H9 (cell line): ENCODE results near the gene MYO18B. TPM values are rescaled to one million over a fixed set of nuclear protein-coding genes. Genes with fewer than 3 reads are reported as not detected.

Experiments used
- DNase-seq: peaks from one replicate; pipeline ENCODE4 v3.0.0-alpha.2; 2017
- H2AFZ ChIP-seq: one replicate; pipeline ENCODE4 v1.6.1; 2013; ENCODE audit warnings: mild to moderate bottlenecking, low read length, control low read depth, moderate library complexity
- H2AK5ac ChIP-seq: 2 replicates; pipeline ENCODE4 v1.6.1; 2013; ENCODE audit warnings: low read length, control low read depth, mixed read lengths; ENCODE audit not compliant: insufficient read length
- H2BK120ac ChIP-seq: one replicate; pipeline ENCODE4 v1.6.1; 2013; ENCODE audit warnings: low read depth, mild to moderate bottlenecking, low read length, control low read depth, inconsistent platforms; ENCODE audit not compliant: poor library complexity, severe bottlenecking
- H2BK12ac ChIP-seq: 2 replicates; pipeline ENCODE4 v1.6.1; 2013; ENCODE audit warnings: low read length, control low read depth, mixed read lengths, low read depth; ENCODE audit not compliant: insufficient read length
- H2BK15ac ChIP-seq: 2 replicates; pipeline ENCODE4 v1.6.1; 2013; ENCODE audit warnings: low read depth, low read length, control low read depth
- H2BK20ac ChIP-seq: one replicate; pipeline ENCODE4 v1.6.1; 2013; ENCODE audit warnings: low read depth, mild to moderate bottlenecking, low read length, control low read depth, inconsistent platforms; ENCODE audit not compliant: poor library complexity, severe bottlenecking
- H2BK5ac ChIP-seq: 2 replicates; pipeline ENCODE4 v1.6.1; 2013; ENCODE audit warnings: low read length, control low read depth, mixed read lengths; ENCODE audit not compliant: insufficient read length
- H3K14ac ChIP-seq: 2 replicates; pipeline ENCODE4 v1.6.1; 2013; ENCODE audit warnings: low read length, control low read depth; ENCODE audit not compliant: insufficient read depth
- H3K18ac ChIP-seq: 2 replicates; pipeline ENCODE4 v1.6.1; 2013; ENCODE audit warnings: low read depth, mild to moderate bottlenecking, mixed read lengths, low read length, control low read depth; ENCODE audit not compliant: insufficient read length
- H3K23ac ChIP-seq: 2 replicates; pipeline ENCODE4 v1.6.1; 2013; ENCODE audit warnings: low read length, control low read depth, mixed read lengths, low read depth; ENCODE audit not compliant: insufficient read length
- H3K23me2 ChIP-seq: 2 replicates; pipeline ENCODE4 v1.6.1; 2013; ENCODE audit warnings: low read depth, mild to moderate bottlenecking, mixed read lengths, low read length, control low read depth; ENCODE audit not compliant: insufficient read length, poor library complexity, severe bottlenecking
- H3K27ac ChIP-seq: 2 replicates; pipeline ENCODE4 v1.5.1; 2013; ENCODE audit warnings: low read length, control low read depth, mixed read lengths, low read depth; ENCODE audit not compliant: insufficient read length
- H3K27me3 ChIP-seq: 2 replicates; pipeline ENCODE4 v1.6.1; 2013; ENCODE audit warnings: low read length, control low read depth, inconsistent platforms; ENCODE audit not compliant: insufficient read depth
- H3K4ac ChIP-seq: 2 replicates; pipeline ENCODE4 v1.6.1; 2013; ENCODE audit warnings: low read depth, mild to moderate bottlenecking, control low read depth, inconsistent platforms, low read length, moderate library complexity
- H3K4me1 ChIP-seq: 2 replicates; pipeline ENCODE4 v1.6.1; 2013; ENCODE audit warnings: low read length, control low read depth, inconsistent platforms; ENCODE audit not compliant: insufficient read depth
- H3K4me2 ChIP-seq: 2 replicates; pipeline ENCODE4 v1.6.1; 2013; ENCODE audit warnings: low read length, control low read depth, mixed read lengths; ENCODE audit not compliant: insufficient read length, insufficient read depth
- H3K56ac ChIP-seq: 2 replicates; pipeline ENCODE4 v1.6.1; 2013; ENCODE audit warnings: low read depth, mild to moderate bottlenecking, mixed read lengths, low read length, control low read depth; ENCODE audit not compliant: insufficient read length
- H3K79me1 ChIP-seq: 2 replicates; pipeline ENCODE4 v1.6.1; 2013; ENCODE audit warnings: low read depth, mild to moderate bottlenecking, moderate library complexity, low read length, control low read depth, inconsistent platforms; ENCODE audit not compliant: insufficient read depth, poor library complexity, severe bottlenecking
- H3K79me2 ChIP-seq: 2 replicates; pipeline ENCODE4 v1.6.1; 2013; ENCODE audit warnings: low read length, control low read depth, inconsistent platforms; ENCODE audit not compliant: insufficient read depth
- H3K9ac ChIP-seq: 2 replicates; pipeline ENCODE4 v1.6.1; 2013; ENCODE audit warnings: low read length, control low read depth, mixed read lengths; ENCODE audit not compliant: insufficient read length; ENCODE audit errors: extremely low read depth
- H3K9me3 ChIP-seq: one replicate; pipeline ENCODE4 v1.6.1; 2013; ENCODE audit warnings: low read depth, low read length, inconsistent platforms; ENCODE audit not compliant: control insufficient read depth
- H3T11ph ChIP-seq: one replicate; pipeline ENCODE4 v1.6.1; 2013; ENCODE audit warnings: mild to moderate bottlenecking, low read length, control low read depth, inconsistent platforms
- H4K20me1 ChIP-seq: one replicate; pipeline ENCODE4 v1.6.1; 2013; ENCODE audit not compliant: control insufficient read depth, insufficient read length, insufficient read depth
- H4K5ac ChIP-seq: 2 replicates; pipeline ENCODE4 v1.6.1; 2013; ENCODE audit warnings: low read depth, mild to moderate bottlenecking, mixed read lengths, low read length, control low read depth; ENCODE audit not compliant: insufficient read length
- H4K8ac ChIP-seq: replicated peaks from 2 replicates; pipeline ENCODE4 v1.6.1; 2013; ENCODE audit warnings: low read length, control low read depth, mixed read lengths, low read depth; ENCODE audit not compliant: insufficient read length
- H4K91ac ChIP-seq: 2 replicates; pipeline ENCODE4 v1.6.1; 2013; ENCODE audit warnings: low read depth, mild to moderate bottlenecking, moderate library complexity, mixed read lengths, low read length, control low read depth; ENCODE audit not compliant: insufficient read length
- H3K27ac Mint-ChIP-seq, 3 experiments: 2 replicates in 2 of 3; 3 replicates in 1 of 3; pipeline ENCODE4 v1.8.0; 2020 to 2021; ENCODE audit warnings: mixed read lengths in 3 of 3, mild to moderate bottlenecking in 1 of 3, moderate library complexity in 1 of 3
- H3K27me3 Mint-ChIP-seq: 2 replicates; pipeline ENCODE4 v1.8.0; 2021; ENCODE audit warnings: low read depth, mild to moderate bottlenecking, moderate library complexity, mixed read lengths
- H3K36me3 Mint-ChIP-seq, 3 experiments: 2 replicates in 2 of 3; 3 replicates in 1 of 3; pipeline ENCODE4 v1.8.0; 2020 to 2021; ENCODE audit warnings: low read depth in 3 of 3, mixed read lengths in 3 of 3; ENCODE audit not compliant: insufficient read depth in 1 of 3
- H3K4me1 Mint-ChIP-seq, 2 experiments: 2 replicates each; pipeline ENCODE4 v1.8.0; 2020; ENCODE audit warnings: mixed read lengths in 2 of 2
- H3K4me3 Mint-ChIP-seq, 2 experiments: 2 replicates in 1 of 2; 3 replicates in 1 of 2; pipeline ENCODE4 v1.8.0; 2020 to 2021; ENCODE audit warnings: mild to moderate bottlenecking in 2 of 2, mixed read lengths in 2 of 2, moderate library complexity in 1 of 2
- H3K9me3 Mint-ChIP-seq, 2 experiments: 2 replicates in 1 of 2; 3 replicates in 1 of 2; pipeline ENCODE4 v1.8.0; 2020; ENCODE audit warnings: mild to moderate bottlenecking in 2 of 2, mixed read lengths in 2 of 2, moderate library complexity in 1 of 2
- WGBS: extraction: QIAGEN DNeasy Blood & Tissue Kit; methylation state at CpG from one replicate; pipeline ENCODE4 v1.1.7; 2013; ENCODE audit warnings: missing lambda C conversion rate, low lambda C conversion rate, mixed read lengths; ENCODE audit not compliant: insufficient read length; ENCODE audit errors: extremely low coverage; 5-methylcytosine and 5-hydroxymethylcytosine counted together
- total RNA-seq: library from RNA; stranded (reverse); gene quantifications from 2 replicates; pipeline ENCODE4 v1.2.1, GENCODE V29; 2021
- TF ChIP-seq, protein P1 (sequence below): fragments of 200-600 bp; sonication (generic); conservative IDR thresholded peaks from 3 replicates; pipeline ENCODE4 v1.8.0; 2021; ENCODE audit warnings: antibody characterized with exemption, mild to moderate bottlenecking

MYO18B gene
- total RNA-seq, 1 experiment from 2014 or later: 0.46 TPM

DNA sequence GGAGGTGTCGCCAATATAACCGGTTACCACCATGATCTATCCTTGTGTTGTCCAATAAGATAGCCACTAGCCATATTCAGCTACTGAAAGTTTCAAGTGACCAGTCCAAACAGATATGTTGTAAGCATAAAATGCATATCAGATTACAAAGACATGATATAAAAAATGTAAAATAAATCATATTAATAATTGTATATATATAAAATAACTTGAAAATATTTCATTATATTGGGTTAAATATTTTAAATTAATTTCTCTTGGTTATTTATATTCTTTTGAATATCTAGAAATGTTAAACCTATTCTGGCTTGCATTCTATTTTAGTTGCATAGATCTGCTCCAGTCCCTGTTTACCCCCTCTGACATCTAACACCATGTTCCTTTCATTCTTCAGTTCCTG is 305.5 kb downstream of the MYO18B start:
- no peak overlapping the region for H3K4me3 Mint-ChIP-seq
- Histone ChIP-seq H3K14ac (no peak overlapping the region), H3K23me2 (no peaks in the 10 kb centered on the region), H3K56ac (no peak overlapping the region), H3K9me3 (no peaks in the 10 kb centered on the region), H3K27me3 (no peaks in the 10 kb centered on the region), H3K4ac (no peak overlapping the region), H2BK15ac (no peak overlapping the region), H4K91ac (no peak overlapping the region), H3K79me2 (no peaks in the 10 kb centered on the region), H4K5ac (no peak overlapping the region), H2BK120ac (no peak overlapping the region), H3T11ph (no peak overlapping the region), H4K8ac (no peak overlapping the region), H2BK20ac (no peak overlapping the region), H2BK5ac (no peak overlapping the region), H3K27ac (no peak overlapping the region), H3K4me2 (no peak overlapping the region), H3K4me1 (no peaks in the 10 kb centered on the region), H2BK12ac (no peak overlapping the region), H4K20me1 (no peaks in the 10 kb centered on the region), H3K18ac (no peak overlapping the region), H3K79me1 (no peaks in the 10 kb centered on the region), H2AFZ (no peak overlapping the region), H3K9ac (no peak overlapping the region), H2AK5ac (no peak overlapping the region), H3K23ac (no peak overlapping the region)
- WGBS: no CpG with 5 or more reads among the region's 2 CpGs
- H3K4me1 Mint-ChIP-seq: peaks cover 5 to 13% of the 10 kb centered on the region in 2 experiments
- H3K36me3 Mint-ChIP-seq: no peaks in the 10 kb centered on the region
- H3K9me3 Mint-ChIP-seq: no peaks in the 10 kb centered on the region; a peak in 1 of 5 replicates
- no peak overlapping the region; a peak in 1 of 7 replicates for H3K27ac Mint-ChIP-seq
- H3K27me3 Mint-ChIP-seq: peaks cover 4% of the 10 kb centered on the region; the same call in 1 of the 2 replicates
- DNase-seq: no peak
- TF ChIP-seq, protein P1, sequence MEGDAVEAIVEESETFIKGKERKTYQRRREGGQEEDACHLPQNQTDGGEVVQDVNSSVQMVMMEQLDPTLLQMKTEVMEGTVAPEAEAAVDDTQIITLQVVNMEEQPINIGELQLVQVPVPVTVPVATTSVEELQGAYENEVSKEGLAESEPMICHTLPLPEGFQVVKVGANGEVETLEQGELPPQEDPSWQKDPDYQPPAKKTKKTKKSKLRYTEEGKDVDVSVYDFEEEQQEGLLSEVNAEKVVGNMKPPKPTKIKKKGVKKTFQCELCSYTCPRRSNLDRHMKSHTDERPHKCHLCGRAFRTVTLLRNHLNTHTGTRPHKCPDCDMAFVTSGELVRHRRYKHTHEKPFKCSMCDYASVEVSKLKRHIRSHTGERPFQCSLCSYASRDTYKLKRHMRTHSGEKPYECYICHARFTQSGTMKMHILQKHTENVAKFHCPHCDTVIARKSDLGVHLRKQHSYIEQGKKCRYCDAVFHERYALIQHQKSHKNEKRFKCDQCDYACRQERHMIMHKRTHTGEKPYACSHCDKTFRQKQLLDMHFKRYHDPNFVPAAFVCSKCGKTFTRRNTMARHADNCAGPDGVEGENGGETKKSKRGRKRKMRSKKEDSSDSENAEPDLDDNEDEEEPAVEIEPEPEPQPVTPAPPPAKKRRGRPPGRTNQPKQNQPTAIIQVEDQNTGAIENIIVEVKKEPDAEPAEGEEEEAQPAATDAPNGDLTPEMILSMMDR: no peak
